ENCODE measurements around the gene ZNF552.
"Not testable (repeated sequence)": the region's sequence is repeated elsewhere in the genome, so short reads cannot be mapped to it uniquely, and the experiment has no call there.

The ZNF552 gene

GRCh38 chr19:57818378-57818777, 3.7 kb upstream of the ZNF552 start:
- no peak for DNase-seq (ENCODE audit: low read depth)
- TF ChIP-seq CTCF (IDR thresholded peaks at IDR 0.05; ENCODE audit: control insufficient read depth, extremely low read depth, insufficient read depth): no peak
- H3K4me3 ChIP-seq (ENCODE audit: low read depth, low read length): no peak overlapping the region

- H3K4me3 ChIP-seq (ENCODE audit: low read depth, low read length): no peak overlapping the region
Observed at GRCh38 chr19:57817976-57818375, 3.3 kb upstream of the ZNF552 start.

DNA sequence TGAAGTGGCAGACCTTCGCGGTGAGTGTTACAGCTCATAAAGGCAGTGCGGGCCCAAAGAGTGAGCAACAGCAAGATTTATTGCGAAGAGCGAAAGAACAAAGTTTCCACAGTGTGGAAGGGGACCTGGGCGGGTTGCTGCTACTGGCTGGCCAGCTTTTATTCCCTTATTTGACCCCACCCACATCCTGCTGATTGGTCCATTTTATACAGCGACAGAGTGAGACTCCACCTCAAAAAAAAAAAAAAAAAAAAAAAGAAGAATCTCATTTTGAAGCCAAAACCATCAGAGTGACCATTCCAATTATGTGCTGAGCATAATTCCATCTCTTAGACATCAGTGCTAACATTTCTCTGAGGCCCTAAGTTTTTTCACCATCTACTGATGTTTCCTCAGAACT, 1.9 kb upstream of the ZNF552 start:
- TF ChIP-seq CTCF (IDR thresholded peaks at IDR 0.05; ENCODE audit: control insufficient read depth, extremely low read depth, insufficient read depth): no peak
- H3K4me3 ChIP-seq (ENCODE audit: low read depth, low read length): no peak overlapping the region
- no peak for DNase-seq (ENCODE audit: low read depth)

More at GRCh38 chr19:57817976-57818375, 3.3 kb upstream of the ZNF552 start:
- TF ChIP-seq CTCF (IDR thresholded peaks at IDR 0.05; ENCODE audit: control insufficient read depth, extremely low read depth, insufficient read depth): no peak
- no peak for DNase-seq (ENCODE audit: low read depth)

DNA sequence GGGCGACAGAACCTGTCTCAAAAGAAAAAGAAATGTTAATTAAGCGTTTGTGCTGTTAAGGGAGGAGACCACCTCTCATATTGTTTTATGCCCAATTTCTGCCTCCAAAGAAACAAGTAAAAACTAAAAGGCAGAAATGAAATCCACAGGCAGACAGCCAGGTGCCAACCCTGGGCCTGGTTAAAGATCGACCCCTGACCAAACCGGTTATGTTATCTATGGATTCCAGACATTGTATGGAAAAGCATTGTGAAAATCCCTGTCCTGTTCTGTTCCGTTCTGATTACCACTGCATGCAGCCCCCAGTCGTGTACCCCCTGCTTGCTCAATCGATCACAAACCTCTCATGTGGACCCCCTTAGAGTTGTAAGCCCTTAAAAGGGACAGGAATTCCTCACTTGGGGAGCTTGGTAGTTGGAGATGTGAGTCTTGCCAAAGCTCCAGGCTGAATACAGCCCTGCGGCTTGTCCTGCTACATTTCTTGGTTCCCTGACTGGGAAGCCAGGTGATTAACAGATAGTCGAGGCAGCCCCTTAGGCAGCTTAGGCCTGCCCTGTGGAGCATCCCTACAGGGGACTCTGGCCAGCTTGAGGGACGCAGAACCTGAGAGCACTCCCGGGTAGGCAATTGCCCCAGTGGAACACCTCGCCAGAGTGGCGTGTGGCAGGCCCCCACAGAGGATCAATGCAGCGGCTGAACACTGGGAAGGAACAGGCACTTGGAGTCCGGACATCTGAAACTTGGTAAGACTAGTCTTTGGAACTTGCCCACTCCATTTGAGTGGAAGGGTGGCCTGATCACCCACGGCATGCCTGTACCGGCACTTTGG, 748 bp upstream of the ZNF552 start:
- TF ChIP-seq CTCF (IDR thresholded peaks at IDR 0.05; ENCODE audit: control insufficient read depth, extremely low read depth, insufficient read depth): no peak
- DNase-seq (ENCODE audit: low read depth): no peak
- peak overlapping the region; percentile 99 for H3K4me3 ChIP-seq (ENCODE audit: low read depth, low read length)

GRCh38 chr19:57813919-57814504, 701 bp downstream of the ZNF552 start:
- TF ChIP-seq CTCF (IDR thresholded peaks at IDR 0.05; ENCODE audit: control insufficient read depth, extremely low read depth, insufficient read depth): no peak
- no peak for DNase-seq (ENCODE audit: low read depth)
- H3K4me3 ChIP-seq (ENCODE audit: low read depth, low read length): peak overlapping the region; percentile 99

DNA sequence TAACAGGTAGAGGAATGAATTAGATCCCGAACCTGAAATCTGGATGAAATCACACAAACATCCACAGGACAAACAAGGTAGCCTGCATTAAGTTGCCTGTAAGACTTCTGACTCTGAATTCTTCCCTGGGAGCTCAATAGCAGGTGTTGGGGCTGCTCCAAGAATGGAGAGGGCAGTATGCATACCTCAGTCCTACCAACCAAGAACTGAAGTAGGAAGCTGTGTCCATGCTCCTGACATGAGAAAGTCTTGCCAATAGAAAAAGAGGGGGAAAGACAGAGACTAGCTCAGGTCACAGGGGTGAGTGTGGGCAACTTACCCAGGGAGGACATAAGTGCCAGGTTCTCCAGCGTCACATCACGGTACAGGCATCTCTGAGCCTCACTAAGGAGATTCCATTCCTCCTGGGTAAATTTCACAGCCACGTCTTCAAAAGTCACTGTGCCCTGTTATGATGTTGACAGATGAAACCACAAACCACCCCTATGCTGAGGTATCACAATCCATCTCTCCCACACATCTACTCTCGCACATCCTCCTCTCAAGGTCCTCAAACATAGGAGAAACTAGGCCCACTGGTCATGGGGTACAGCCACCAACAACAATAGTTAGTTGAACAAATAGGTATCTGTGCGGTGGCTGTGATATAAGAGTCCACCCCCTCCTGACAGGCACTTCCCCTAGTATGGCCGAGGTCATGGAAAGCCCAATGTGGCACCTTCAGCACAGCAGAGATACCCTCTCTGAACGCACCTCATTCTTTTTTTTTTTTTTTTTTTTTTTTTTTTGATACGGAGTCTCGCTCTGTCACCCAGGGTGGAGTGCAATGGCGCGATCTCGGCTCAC, 1.5 kb downstream of the ZNF552 start:
- DNase-seq (ENCODE audit: low read depth): not testable (repeated sequence)
- peak overlapping the region; percentile 99 for H3K4me3 ChIP-seq (ENCODE audit: low read depth, low read length)

- H3K4me3 ChIP-seq (ENCODE audit: low read depth, low read length): no peak overlapping the region
- DNase-seq (ENCODE audit: low read depth): no peak
- TF ChIP-seq CTCF (IDR thresholded peaks at IDR 0.05; ENCODE audit: control insufficient read depth, extremely low read depth, insufficient read depth): no peak
Observed at GRCh38 chr19:57812226-57812625, 2.5 kb downstream of the ZNF552 start.

GRCh38 chr19:57810410-57811295, 4.1 kb downstream of the ZNF552 start:
- H3K4me3 ChIP-seq (ENCODE audit: low read depth, low read length): not testable (repeated sequence)
- DNase-seq (ENCODE audit: low read depth): peak; percentile 79
